ENCODE results near the gene NFKBIL1.
"Not testable (repeated sequence)": the region's sequence is repeated elsewhere in the genome, so short reads cannot be mapped to it uniquely, and the experiment has no call there.

The NFKBIL1 gene, protein sequence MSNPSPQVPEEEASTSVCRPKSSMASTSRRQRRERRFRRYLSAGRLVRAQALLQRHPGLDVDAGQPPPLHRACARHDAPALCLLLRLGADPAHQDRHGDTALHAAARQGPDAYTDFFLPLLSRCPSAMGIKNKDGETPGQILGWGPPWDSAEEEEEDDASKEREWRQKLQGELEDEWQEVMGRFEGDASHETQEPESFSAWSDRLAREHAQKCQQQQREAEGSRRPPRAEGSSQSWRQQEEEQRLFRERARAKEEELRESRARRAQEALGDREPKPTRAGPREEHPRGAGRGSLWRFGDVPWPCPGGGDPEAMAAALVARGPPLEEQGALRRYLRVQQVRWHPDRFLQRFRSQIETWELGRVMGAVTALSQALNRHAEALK

DNA sequence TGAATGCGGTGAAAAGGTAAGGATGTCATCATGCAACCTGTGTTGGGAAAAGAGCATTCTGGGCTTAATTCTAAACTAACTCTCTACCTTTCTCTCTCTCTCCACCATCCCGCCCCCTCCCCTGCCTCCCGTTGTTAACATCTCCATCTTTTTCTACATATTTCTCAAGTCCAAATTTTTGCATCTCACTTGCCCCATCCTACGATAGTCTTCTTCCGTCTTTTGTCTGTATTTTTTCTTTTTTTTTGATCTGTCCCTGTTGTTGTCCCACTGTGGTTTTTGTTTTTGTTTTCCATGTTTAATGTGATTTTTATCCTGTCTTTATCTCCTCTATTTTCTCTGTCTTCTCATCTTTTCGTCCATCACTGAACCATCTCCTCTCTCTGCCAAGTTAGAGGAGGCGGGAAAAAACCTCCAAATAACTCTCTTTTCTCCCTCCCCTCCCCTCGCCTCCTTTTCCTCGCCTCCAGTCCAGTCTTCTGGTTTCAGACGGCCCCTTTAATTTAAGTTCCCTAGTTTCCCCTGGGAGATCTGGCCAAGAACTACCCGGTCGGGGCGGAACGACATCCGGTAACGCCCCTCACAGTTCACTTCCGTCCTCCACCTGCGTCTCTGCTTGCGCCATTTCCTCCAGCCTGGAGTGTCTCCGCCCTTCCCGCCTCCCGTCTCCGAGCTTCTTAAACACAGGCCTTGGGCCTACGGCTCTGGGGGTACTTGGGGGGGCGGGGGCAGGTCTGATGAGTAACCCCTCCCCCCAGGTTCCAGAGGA lies at the start of gene NFKBIL1:
Gene NFKBIL1 (plus strand): TSS at position 651 of the 769 bp plus-strand sequence. CDS start 87 bp downstream, at position 738.
- peak; percentile 65 to 81 for DNase-seq (ENCODE audit: low read depth in 2 of 2, low spot score in 1 of 2)

DNA sequence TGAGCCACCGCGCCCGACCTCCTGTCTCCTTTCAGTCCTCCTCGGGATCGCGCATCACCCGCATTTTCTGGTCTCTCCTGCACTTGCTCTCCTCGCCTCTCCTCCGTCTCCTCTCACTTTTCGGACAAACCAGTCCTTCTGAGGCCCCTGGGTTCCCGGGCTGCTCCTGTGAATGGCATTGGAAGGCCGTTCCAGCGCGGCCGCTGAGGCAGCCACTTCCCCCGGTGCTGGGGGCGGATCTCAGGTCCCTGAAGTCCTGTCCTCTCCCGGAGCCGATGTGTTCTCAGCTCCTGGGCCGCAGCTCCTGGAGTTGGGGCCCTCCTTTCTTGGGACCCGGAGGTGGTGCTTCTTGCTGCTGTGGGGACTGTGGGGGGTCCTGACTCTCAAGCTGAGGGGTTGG lies 48.7 kb upstream of the NFKBIL1 start:
- no peak for DNase-seq (ENCODE audit: low read depth in 2 of 2, low spot score in 1 of 2)

DNA sequence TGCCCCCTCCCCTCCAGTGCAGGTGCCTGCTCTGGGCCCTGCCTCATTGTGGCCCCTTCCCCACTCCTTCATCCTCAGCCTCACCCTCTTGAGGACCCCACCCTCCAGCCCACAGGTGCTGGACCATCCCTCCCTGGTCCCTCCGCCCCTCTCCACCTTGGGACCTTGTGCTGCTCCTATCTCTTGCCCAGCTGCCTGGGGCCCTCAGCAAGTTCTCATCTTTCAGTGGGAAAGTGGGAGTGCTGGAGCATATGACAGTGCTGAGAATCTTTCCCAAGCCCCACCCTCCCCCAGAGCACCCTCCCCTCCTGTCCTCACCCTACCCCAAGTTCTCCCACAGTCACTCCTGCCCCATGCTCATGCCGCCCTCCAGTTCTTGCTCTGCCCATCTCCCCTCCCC lies 47.8 kb upstream of the NFKBIL1 start:
- not testable (repeated sequence) for DNase-seq (ENCODE audit: low read depth in 2 of 2, low spot score in 1 of 2)

DNA sequence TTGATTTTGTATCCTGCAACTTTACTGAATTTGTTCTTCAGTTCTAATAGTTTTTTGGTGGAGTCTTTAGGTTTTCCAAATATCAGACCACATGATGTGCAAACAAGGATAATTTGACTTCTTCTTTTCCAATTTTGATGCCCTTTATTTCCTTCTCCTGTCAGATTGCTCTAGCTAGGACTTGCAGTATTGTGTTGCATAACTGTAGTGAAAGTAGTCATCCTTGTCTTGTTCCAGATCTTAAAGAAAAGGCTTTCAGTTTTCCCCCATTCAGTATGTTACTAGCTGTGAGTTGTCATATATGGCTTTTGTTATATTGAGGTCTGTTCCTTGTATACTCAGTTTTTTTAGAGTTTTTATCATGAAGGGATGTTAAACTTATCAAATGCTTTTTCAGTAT lies 44.8 kb upstream of the NFKBIL1 start:
- no peak for DNase-seq (ENCODE audit: low read depth in 2 of 2, low spot score in 1 of 2)

DNA sequence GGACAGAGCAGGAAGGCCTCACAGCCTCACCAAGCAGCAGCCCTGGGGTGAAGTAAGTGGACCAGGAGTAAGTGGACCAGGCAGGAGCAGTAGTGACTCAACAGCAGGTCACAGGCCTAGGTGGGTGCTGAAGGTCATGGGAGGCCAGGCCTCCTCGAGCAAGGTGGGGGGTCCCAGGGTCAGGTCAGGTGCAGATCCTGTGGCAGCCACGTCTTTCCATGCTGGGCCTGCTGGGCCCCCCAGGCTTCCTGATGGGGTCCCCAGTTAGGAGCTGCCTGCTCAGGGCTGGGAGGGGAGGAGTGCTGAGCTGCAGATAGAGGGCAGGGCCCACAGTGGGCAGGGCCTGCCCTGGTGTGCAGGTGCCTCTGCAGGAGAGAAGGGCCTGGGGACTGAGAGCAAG lies 38.4 kb upstream of the NFKBIL1 start:
- not testable (repeated sequence) for DNase-seq (ENCODE audit: low read depth in 2 of 2, low spot score in 1 of 2)

DNA sequence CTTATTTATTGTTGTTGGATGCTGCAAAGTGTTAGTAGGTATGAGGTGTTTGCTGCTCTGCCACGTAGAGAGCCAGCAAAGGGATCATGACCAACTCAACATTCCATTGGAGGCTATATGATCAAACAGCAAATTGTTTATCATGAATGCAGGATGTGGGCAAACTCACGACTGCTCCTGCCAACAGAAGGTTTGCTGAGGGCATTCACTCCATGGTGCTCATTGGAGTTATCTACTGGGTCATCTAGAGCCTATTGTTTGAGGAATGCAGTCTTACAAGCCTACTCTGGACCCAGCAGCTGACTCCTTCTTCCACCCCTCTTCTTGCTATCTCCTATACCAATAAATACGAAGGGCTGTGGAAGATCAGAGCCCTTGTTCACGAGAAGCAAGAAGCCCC lies 37.4 kb upstream of the NFKBIL1 start:
- no peak for DNase-seq (ENCODE audit: low read depth in 2 of 2, low spot score in 1 of 2)

DNA sequence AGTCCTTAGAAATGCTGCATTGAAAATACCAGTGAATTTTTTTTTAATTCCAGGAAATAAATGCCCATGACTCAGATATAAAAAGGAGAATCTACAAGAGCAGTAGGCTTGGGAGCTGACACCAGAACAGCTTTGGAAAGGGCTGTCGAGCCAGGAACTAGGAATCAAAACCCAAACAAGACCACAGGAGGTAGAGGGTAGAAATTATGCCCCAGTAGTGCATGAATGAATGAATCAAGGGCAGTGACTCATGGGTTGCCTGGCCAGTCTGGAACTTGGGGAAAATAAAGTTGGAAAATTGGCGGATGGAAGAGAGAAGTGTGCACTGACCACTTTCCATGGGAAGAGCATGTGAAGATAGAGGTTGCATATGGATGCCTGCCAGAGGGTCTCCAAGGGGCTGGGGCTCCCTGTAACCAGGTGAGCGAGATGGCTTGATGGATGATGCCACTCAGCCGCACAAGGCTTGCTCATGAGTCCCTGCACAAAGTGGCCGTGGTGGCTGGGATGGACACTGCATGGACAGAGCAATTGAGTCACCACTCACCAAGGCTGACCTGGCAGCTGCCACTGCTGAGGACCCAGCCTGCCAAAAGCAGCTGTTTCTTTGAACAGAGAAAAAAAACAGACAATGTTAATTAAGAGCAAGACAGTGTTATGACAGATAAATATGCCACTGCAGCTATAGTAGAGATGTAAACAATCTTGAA lies 33.8 kb upstream of the NFKBIL1 start:
- DNase-seq (ENCODE audit: low read depth in 2 of 2, low spot score in 1 of 2): no peak

DNA sequence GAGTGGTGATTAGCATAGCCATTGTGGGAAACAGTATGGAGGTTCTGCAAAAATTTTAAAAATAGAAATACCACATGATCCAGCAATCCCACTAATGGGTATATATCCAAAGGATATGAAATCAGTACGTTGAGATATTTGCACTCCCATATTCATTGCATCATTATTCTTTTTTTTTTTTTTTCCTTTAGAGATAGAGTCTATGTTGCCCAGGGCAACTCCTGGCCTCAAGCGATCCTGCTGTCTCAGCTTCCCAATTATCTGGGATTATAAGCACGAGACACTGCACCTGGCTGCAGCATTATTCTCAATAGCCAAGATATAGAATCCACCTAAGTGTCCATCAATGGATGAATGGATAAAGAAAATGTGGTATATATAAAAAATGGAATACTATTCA lies 25.6 kb upstream of the NFKBIL1 start:
- no peak for DNase-seq (ENCODE audit: low read depth in 2 of 2, low spot score in 1 of 2)

DNA sequence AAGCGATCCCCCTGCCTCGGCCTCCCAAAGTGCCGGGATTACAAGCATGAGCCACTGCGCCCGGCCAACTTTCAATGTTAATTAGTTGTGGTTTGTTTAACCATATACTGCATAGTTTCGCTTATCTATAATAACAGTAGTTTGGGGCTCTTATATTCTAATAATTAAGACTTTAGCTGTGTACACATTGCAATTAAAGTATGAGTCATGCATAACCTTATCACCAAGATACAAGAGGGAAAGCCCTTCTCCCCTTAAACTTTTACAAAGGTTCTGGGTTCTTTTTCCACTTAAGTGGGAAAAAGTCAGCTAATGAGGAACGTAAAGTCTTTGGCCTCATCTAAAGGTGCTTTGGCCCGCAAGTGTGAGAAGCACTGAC lies 21.9 kb upstream of the NFKBIL1 start:
- no peak for DNase-seq (ENCODE audit: low read depth in 2 of 2, low spot score in 1 of 2)

DNA sequence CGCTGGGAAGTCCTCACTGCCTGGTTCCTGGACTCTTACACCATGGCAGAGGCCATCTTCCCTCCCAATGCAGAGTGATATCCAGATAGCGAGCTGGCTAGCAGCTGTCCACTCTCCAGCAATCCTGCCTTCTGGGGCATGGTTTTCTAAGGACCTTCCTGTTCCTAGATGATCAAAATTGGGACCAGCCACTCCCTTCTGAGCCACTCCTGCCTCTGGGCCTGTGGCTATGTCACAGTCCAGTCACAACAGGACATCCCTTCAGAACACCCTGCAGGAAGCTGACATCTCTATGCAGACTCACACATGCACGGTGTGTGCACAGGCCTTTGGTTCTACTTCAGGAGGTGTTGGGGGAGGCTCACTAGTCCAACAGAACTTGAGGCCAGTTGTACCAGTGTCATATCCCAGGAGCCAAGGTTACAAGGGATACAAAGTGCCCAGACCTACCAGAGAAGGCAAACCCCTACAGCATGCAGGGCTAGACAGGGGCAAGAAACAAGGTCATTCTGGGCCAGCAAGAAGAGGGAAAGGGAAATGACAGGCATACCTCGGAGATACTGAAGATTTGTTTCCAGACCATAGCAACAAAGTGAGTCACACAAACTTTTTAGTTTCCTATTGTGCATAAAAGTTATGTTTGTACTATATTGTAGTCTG lies 21.3 kb upstream of the NFKBIL1 start:
- no peak for DNase-seq (ENCODE audit: low read depth in 2 of 2, low spot score in 1 of 2)

DNA sequence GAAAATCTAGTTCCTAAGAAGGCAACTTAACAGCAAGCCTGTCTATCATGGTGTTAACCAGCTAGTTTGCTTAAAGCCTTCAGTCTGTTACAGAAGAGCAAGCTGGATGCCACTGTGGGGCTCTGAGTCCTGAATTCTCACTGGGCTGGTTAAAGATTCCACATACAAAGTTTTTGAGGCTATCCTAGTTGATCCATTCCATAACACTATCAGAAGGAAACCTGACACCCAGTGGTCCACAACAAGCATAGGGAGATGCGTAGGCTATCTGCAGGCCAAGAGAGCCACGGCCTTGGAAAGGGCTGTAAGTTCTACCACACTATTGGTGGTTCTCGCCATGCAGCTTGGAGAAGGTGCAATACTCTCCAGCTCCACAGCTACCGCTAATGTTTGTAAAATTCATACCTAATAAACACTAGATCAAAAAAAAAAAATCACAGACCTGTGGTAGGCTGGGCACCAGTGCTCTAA lies 19.1 kb upstream of the NFKBIL1 start:
- DNase-seq (ENCODE audit: low read depth in 2 of 2, low spot score in 1 of 2): no peak

DNA sequence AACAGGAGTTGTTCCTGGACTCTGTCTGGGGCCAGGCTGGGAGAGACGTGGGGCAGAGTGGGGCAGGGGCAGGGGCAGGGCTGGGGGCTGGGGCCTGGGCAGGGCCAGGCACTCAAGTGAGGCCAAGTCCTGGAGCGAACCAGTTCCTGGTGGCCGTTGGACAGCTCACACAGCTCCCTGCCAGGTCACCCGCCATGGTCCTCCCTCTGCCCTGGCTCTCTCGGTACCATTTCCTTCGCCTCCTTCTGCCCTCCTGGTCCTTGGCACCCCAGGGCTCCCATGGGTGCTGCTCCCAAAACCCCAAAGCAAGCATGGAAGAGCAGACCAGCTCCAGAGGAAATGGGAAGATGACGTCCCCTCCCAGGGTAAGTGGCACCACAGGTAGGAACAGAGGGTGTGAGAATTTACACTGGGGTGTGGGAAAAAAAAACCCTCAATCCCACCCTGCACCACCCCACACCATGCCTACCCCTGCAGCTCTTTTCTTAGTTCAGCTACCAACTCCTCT lies 18.5 kb upstream of the NFKBIL1 start, which contains the start of gene MCCD1:
Gene MCCD1 (plus strand): TSS at position 142 of the 508 bp plus-strand sequence. CDS start 53 bp downstream, at position 195.
- DNase-seq (ENCODE audit: low read depth in 2 of 2, low spot score in 1 of 2): no peak

DNA sequence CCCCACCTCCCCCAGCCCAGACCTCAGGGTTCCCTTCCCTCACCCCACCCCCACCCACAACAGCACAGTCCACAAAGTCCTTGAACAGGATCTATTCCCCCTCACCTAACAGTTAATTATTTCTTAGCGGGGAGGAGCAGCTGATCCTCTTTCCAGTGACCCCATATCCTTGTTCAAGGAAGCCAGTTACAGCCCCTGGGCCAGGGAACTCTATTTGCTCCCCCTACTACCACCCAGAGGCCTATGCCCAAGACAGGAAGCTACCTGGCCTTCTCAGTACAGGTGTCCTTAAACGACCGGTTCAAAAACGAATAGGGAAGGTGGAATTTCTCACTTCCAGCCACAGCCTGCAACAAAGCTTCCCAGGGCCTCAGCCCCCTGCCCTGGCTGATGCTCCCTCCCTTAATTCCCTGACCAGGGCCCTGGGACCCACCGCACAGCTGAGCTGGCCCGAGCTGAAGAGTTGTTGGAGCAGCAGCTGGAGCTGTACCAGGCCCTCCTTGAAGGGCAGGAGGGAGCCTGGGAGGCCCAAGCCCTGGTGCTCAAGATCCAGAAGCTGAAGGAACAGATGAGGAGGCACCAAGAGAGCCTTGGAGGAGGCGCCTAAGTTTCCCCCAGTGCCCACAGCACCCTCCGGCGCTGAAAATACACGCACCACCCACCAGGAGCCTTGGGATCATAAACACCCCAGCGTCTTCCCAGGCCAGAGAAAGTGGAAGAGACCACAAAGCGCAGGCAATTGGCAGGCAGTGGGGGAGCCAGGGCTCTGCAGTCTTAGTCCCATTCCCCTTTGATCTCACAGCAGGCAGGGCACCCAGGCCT lies 17.9 kb upstream of the NFKBIL1 start:
- no peak for DNase-seq (ENCODE audit: low read depth in 2 of 2, low spot score in 1 of 2)

DNA sequence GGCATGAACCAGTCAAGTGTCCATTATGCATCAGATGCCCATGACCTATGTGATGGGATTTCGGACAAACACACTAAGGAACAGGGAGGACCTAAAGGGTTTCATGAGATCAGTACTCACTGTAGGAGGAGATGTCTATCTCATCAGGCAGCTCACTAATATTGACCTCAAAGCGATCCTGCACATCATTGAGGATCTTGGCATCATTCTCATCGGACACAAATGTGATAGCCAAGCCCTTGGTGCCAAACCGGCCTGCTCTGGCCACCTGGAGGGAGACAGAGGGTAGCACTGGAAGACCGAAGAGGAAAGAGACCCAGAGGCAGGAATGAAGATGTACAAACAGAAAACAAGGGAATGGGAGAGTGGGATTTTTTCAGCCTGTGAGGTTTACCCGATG lies 16.7 kb upstream of the NFKBIL1 start:
- no peak for DNase-seq (ENCODE audit: low read depth in 2 of 2, low spot score in 1 of 2)

DNA sequence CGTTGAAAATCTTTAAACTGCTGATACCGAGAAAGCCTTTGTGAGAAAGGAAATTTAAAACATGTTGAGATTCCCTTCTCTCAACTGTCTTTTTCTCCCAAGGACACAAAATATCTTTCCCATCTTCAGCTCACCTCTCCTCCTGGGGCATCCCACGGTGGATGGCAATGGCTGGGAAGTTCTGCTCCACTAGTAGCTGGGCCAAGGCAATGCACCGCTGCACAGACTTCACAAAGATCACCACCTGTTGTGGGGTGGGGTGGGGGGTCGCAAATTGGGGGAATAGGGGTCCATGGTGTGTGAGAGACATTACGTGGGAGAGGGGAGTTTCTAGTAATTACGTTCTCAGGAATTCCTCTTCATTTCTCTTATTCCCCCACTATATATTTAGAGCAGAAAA lies 16.2 kb upstream of the NFKBIL1 start:
- DNase-seq (ENCODE audit: low read depth in 2 of 2, low spot score in 1 of 2): no peak

DNA sequence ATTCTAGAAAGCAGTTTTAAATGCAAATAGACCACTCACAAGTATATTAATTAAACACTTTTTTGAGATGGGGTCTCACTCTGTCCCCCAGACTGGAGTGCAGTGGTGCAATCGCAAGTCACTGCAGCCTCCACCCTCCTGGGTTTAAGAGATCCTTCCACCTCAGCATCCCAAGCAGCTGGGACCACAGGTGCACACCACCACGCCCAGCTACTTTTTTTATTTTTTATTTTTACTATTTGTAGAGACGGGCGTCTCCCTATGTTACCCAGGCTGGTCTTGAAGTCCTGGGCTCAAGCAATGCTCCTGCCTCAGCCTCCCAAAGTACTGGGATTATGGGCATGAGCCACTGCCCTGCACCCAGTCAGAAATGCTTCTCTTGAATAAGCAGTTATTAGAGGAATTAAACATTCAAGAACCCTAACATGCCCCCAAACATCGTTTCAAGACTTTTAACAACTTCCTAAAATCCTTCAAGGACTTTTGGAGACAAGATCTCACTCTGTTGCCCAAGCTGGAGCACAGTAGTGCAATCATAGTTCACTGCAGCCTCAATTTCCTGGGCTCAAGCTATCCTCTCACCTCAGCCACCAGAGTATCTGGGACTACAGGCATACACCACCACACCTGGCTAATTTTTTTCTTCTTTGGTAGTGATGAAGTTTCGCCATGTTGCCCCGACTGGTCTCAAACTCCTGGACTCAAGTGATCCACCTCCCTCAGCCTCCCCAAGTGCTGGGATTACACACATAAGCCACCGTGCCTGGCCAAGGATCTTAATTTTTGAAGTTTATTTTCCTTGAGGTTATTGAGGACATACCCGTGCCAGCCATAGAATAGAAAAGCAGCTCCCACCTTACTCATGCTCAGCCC lies 15.4 kb upstream of the NFKBIL1 start:
- DNase-seq (ENCODE audit: low read depth in 2 of 2, low spot score in 1 of 2): no peak

DNA sequence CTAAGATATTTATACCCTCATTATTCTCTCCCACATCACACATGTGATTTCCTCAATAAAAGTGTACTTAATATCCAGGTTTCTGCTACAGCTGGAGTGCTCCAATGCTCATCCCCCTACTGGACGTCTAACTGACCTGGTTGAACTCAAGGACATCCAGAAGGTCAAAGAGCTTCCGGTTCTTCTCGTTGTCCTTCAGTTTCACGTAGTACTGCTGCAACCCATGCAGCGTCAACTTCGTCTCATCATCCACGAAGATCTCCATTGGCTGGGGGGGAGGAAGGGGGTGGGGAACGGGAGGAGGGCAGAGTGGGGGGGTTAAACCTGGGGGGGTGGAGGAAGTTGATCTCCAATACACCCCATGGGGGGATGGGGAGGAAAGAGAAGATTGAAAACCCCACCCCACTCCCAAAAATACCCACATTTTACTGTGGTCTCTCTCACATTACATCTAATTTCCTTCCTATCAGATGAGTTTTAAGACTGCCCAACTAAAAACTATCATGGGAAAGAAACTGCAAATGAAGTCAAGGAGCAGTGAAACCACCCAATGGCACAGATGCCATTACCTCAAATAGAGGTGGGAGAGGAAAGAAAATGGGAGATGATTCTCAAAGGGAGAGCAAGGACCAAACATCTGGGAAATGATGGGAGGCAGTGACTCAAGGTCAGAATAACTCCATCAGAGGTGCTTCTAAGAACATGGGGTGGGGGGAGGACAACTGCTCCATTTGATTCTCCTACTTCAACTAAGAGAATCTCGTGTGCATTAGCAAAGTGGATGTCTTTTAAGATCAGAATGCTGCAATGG lies 14.6 kb upstream of the NFKBIL1 start:
- DNase-seq (ENCODE audit: low read depth in 2 of 2, low spot score in 1 of 2): no peak

DNA sequence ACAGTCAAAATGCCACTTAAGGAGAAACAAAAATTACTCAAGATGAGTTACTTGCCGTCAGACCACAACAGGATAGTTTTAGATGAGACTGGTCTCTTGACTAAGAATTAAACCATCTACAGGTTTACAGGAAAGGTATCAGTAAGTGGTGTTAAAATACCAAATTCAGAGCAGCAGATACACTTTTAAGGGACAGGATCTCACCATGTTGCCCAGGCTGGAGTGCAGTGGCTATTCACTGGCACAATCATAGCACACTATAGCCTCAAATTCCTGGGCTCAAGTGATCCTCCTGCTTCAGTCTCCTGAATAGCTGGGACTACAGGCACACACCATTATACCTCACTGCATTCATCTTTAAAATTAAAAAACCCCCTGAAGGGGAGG lies 14.0 kb upstream of the NFKBIL1 start:
- no peak for DNase-seq (ENCODE audit: low read depth in 2 of 2, low spot score in 1 of 2)
